Neural cell (in vitro differentiated cells): ENCODE results near the gene XPR1. TPM values are rescaled to one million over a fixed set of nuclear protein-coding genes. Genes with fewer than 3 reads are reported as not detected.

ENCODE experiments used
- H2AFZ ChIP-seq: fragments of 200-600, 300-800 bp; sonication (generic), shearing (Covaris generic); 2 replicates; pipeline ENCODE4 v1.6.0; 2014; ENCODE audit warnings: low read depth, mild to moderate bottlenecking, antibody characterized with exemption, low read length, moderate library complexity
- H3F3A ChIP-seq: fragments of 200-600 bp; shearing (Covaris generic); 2 replicates; pipeline ENCODE4 v1.6.1; 2016; ENCODE audit warnings: mild to moderate bottlenecking, moderate library complexity, mixed read lengths, antibody characterized with exemption, low read length; ENCODE audit not compliant: insufficient read depth, poor library complexity, severe bottlenecking
- H3K27ac ChIP-seq: fragments of 200-600, 300-800 bp; sonication (generic), shearing (Covaris generic); 2 replicates; pipeline ENCODE4 v1.5.1; 2014; ENCODE audit warnings: mild to moderate bottlenecking, low read length, moderate library complexity
- H3K27me3 ChIP-seq: fragments of 300-800, 200-600 bp; sonication (generic), shearing (Covaris generic); 2 replicates; pipeline ENCODE4 v1.6.0; 2014; ENCODE audit warnings: mild to moderate bottlenecking, low read depth, low read length, moderate library complexity; ENCODE audit not compliant: insufficient read depth
- H3K36me3 ChIP-seq: fragments of 300-800, 200-600 bp; sonication (generic), shearing (Covaris generic); 2 replicates; pipeline ENCODE4 v1.5.1; 2014; ENCODE audit warnings: mild to moderate bottlenecking, antibody characterized with exemption, low read length, moderate library complexity; ENCODE audit not compliant: insufficient read depth
- H3K4me2 ChIP-seq: fragments of 300-800, 200-600 bp; sonication (generic), shearing (Covaris generic); 2 replicates; pipeline ENCODE4 v1.6.0; 2014; ENCODE audit warnings: mild to moderate bottlenecking, low read length
- H3K4me3 ChIP-seq: fragments of 300-800, 200-600 bp; sonication (generic), shearing (Covaris generic); 2 replicates; pipeline ENCODE4 v1.5.1; 2014; ENCODE audit warnings: mild to moderate bottlenecking, low read length, moderate library complexity
- H3K79me2 ChIP-seq: fragments of 200-600 bp; shearing (Covaris generic); replicated peaks from 2 replicates; pipeline ENCODE4 v1.6.0; 2014; ENCODE audit warnings: mild to moderate bottlenecking, low read length, moderate library complexity; ENCODE audit not compliant: insufficient read depth
- H3K9ac ChIP-seq: fragments of 300-800, 200-600 bp; sonication (generic), shearing (Covaris generic); 2 replicates; pipeline ENCODE4 v1.6.1; 2016; ENCODE audit warnings: mild to moderate bottlenecking, low read length, mixed read lengths
- H3K9me2 ChIP-seq: fragments of 200-600 bp; shearing (Covaris generic); 2 replicates; pipeline ENCODE4 v1.6.1; 2016; ENCODE audit warnings: mild to moderate bottlenecking, low read length, mixed read lengths; ENCODE audit not compliant: insufficient read depth
- H3K9me3 ChIP-seq: fragments of 200-600, 300-800 bp; sonication (generic), shearing (Covaris generic); 2 replicates; pipeline ENCODE4 v1.6.1; 2016; ENCODE audit warnings: mild to moderate bottlenecking, mixed run types, low read length, moderate library complexity, mixed read lengths
- H4K20me1 ChIP-seq: fragments of 200-600 bp; shearing (Covaris generic); 2 replicates; pipeline ENCODE4 v1.6.1; 2016; ENCODE audit warnings: mild to moderate bottlenecking, mixed run types; ENCODE audit not compliant: insufficient read depth
- CTCF ChIP-seq: fragments of 450-650 bp; IDR thresholded peaks from 2 replicates; pipeline ENCODE4 v1.5.1; 2014; ENCODE audit warnings: antibody characterized with exemption, mild to moderate bottlenecking, moderate library complexity; ENCODE audit not compliant: poor library complexity, severe bottlenecking
- EP300 ChIP-seq: fragments of 450-650 bp; conservative IDR thresholded peaks from 2 replicates; pipeline ENCODE4 v1.6.1; 2014; ENCODE audit warnings: antibody characterized with exemption, mild to moderate bottlenecking, moderate library complexity; ENCODE audit not compliant: poor library complexity, severe bottlenecking
- EZH2 ChIP-seq: fragments of 200-600, 300-800 bp; shearing (Covaris generic), sonication (generic); IDR thresholded peaks from 2 replicates; pipeline ENCODE4 v1.6.1; 2014; ENCODE audit warnings: antibody characterized with exemption, low read length, borderline replicate concordance, mild to moderate bottlenecking; ENCODE audit not compliant: insufficient read depth, poor library complexity, severe bottlenecking
- MXI1 ChIP-seq: fragments of 450-650 bp; conservative IDR thresholded peaks from 2 replicates; pipeline ENCODE4 v1.6.1; 2014; ENCODE audit warnings: antibody characterized with exemption, mild to moderate bottlenecking; ENCODE audit not compliant: poor library complexity, severe bottlenecking
- POLR2AphosphoS5 ChIP-seq: IDR thresholded peaks from 2 replicates; pipeline ENCODE4 v1.6.1; 2012
- RAD21 ChIP-seq: fragments of 450-650 bp; conservative IDR thresholded peaks from 2 replicates; pipeline ENCODE4 v1.6.1; 2014; ENCODE audit warnings: antibody characterized with exemption, mild to moderate bottlenecking, moderate library complexity
- REST ChIP-seq: IDR thresholded peaks from 2 replicates; pipeline ENCODE4 v1.6.1; 2012; ENCODE audit warnings: borderline replicate concordance
- SMC3 ChIP-seq: fragments of 450-650 bp; conservative IDR thresholded peaks from 2 replicates; pipeline ENCODE4 v1.6.1; 2014; ENCODE audit warnings: antibody characterized with exemption, mild to moderate bottlenecking, moderate library complexity; ENCODE audit not compliant: poor library complexity
- TAF1 ChIP-seq: IDR thresholded peaks from 2 replicates; pipeline ENCODE4 v1.6.1; 2012; ENCODE audit warnings: low read depth
- polyA plus RNA-seq: library from polyadenylated mRNA; depleted of rRNA; stranded (reverse); fragments of >200 nt; gene quantifications from 2 replicates; pipeline ENCODE4 v1.2.3, GENCODE V29; 2014

Gene XPR1
- polyA plus RNA-seq, 1 donor from 2014 or later: 185 TPM

GRCh38 chr1:180932378-180932777 is 300.6 kb downstream of the XPR1 start:
- Histone ChIP-seq H3F3A (peaks cover 4% of the 10 kb centered on the region), H4K20me1 (no peaks in the 10 kb centered on the region), H3K4me3 (no peak overlapping the region), H3K9me2 (no peaks in the 10 kb centered on the region), H3K27me3 (no peaks in the 10 kb centered on the region), H3K9ac (no peak overlapping the region), H3K36me3 (no peaks in the 10 kb centered on the region), H2AFZ (no peak overlapping the region), H3K4me2 (no peak overlapping the region), H3K79me2 (no peaks in the 10 kb centered on the region), H3K9me3 (no peaks in the 10 kb centered on the region), H3K27ac (no peak overlapping the region)
- TF ChIP-seq RAD21: no peak
- no peak for TF ChIP-seq EP300
- no peak for TF ChIP-seq CTCF
- no peak for TF ChIP-seq TAF1
- TF ChIP-seq SMC3: no peak
- no peak for TF ChIP-seq MXI1
- no peak for TF ChIP-seq REST
- no peak for TF ChIP-seq EZH2
- TF ChIP-seq POLR2AphosphoS5: no peak

GRCh38 chr1:180933141-180933540 is 301.3 kb downstream of the XPR1 start:
- no peak overlapping the region for H2AFZ ChIP-seq
- H3K9ac ChIP-seq: no peak overlapping the region
- no peaks in the 10 kb centered on the region for H3K36me3 ChIP-seq
- H3K27ac ChIP-seq: no peak overlapping the region
- TF ChIP-seq SMC3 (no peak), MXI1 (no peak), CTCF (no peak), EP300 (no peak), EZH2 (no peak)
- H3K4me2 ChIP-seq: no peak overlapping the region
- no peaks in the 10 kb centered on the region for H3K27me3 ChIP-seq
- H4K20me1 ChIP-seq: no peaks in the 10 kb centered on the region
- no peaks in the 10 kb centered on the region for H3K79me2 ChIP-seq
- no peaks in the 10 kb centered on the region for H3F3A ChIP-seq
- no peaks in the 10 kb centered on the region for H3K9me2 ChIP-seq
- H3K4me3 ChIP-seq: no peak overlapping the region
- H3K9me3 ChIP-seq: no peaks in the 10 kb centered on the region
